HepG2 (cell line): Measurements from ENCODE around the gene MYOM1.

Source experiments
- FOXK2 ChIP-seq: fragments of 450-650 bp; IDR thresholded peaks from 2 replicates; pipeline ENCODE4 v1.6.1; 2016
- POLR2A ChIP-seq, 2 experiments: IDR thresholded peaks; 2 replicates each; pipeline ENCODE4 v1.6.1; 2011; ENCODE audit warnings: low read depth in 2 of 2, low read length in 2 of 2, mild to moderate bottlenecking in 1 of 2, moderate library complexity in 1 of 2; ENCODE audit not compliant: insufficient read depth in 1 of 2

DNA sequence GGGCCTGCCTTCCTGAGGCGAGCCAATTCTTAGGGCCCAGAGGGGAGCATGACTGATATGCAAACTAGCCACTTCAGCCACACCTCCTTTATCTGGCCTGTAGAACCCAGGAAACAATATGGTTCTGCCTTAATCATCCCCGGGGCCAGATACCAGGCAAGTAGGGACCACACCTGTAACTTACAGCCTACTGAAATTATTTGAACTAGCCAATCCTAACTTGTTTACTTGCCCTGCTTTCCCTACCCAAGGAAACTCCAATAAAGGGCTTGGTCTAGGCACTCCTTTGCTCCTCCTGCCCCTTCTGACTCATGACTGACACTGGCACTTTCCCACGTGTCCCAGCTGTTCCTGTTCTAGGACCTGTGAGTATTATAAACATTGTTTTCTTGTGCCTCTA lies 57.6 kb downstream of the MYOM1 start:
- TF ChIP-seq FOXK2 (no peak), POLR2A (IDR thresholded peaks at IDR 0.05; ENCODE audit: insufficient read depth in 1 of 2, low read depth in 2 of 2, low read length in 2 of 2) (no peak)
